Lower leg skin (tissue), 3 donors: ENCODE data around the gene MTA1.

Source experiments
- POLR2A ChIP-seq, 2 donors: fragments of 450-650 bp; IDR thresholded peaks; one replicate each; pipeline ENCODE4 v1.6.1; 2016 to 2017; ENCODE audit warnings: antibody characterized with exemption in 2 of 2, mild to moderate bottlenecking in 1 of 2, moderate library complexity in 1 of 2
- TF ChIP-seq, protein P1 (sequence below), 3 donors: fragments of 450-650 bp; IDR thresholded peaks; one replicate each; pipeline ENCODE4 v1.5.1; 2016; ENCODE audit warnings: antibody characterized with exemption in 3 of 3, mild to moderate bottlenecking in 3 of 3, moderate library complexity in 2 of 3

GRCh38 chr14:105417690-105418121, 1.9 kb upstream of the MTA1 start:
- TF ChIP-seq, protein P1, sequence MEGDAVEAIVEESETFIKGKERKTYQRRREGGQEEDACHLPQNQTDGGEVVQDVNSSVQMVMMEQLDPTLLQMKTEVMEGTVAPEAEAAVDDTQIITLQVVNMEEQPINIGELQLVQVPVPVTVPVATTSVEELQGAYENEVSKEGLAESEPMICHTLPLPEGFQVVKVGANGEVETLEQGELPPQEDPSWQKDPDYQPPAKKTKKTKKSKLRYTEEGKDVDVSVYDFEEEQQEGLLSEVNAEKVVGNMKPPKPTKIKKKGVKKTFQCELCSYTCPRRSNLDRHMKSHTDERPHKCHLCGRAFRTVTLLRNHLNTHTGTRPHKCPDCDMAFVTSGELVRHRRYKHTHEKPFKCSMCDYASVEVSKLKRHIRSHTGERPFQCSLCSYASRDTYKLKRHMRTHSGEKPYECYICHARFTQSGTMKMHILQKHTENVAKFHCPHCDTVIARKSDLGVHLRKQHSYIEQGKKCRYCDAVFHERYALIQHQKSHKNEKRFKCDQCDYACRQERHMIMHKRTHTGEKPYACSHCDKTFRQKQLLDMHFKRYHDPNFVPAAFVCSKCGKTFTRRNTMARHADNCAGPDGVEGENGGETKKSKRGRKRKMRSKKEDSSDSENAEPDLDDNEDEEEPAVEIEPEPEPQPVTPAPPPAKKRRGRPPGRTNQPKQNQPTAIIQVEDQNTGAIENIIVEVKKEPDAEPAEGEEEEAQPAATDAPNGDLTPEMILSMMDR (IDR thresholded peaks at IDR 0.05): no peak
- TF ChIP-seq POLR2A (IDR thresholded peaks at IDR 0.05): no peak
